Mammary epithelial cell (primary cell): ENCODE measurements around the gene RFC4.

ENCODE experiments used
- EZH2 ChIP-seq: IDR thresholded peaks from 2 replicates; pipeline ENCODE4 v1.6.1; 2012; ENCODE audit warnings: low read length, inconsistent platforms, borderline replicate concordance
- TF ChIP-seq, protein P1 (sequence below), 2 donors: IDR thresholded peaks in 1 of 2; conservative IDR thresholded peaks in 1 of 2; 2 replicates each; pipeline ENCODE4 v1.5.1; 2011 to 2012; ENCODE audit warnings: inconsistent platforms in 2 of 2, low read length in 2 of 2, mild to moderate bottlenecking in 2 of 2, control low read depth in 1 of 2, low read depth in 1 of 2; ENCODE audit not compliant: insufficient read depth in 1 of 2; ENCODE audit errors: extremely low read depth in 1 of 2

DNA sequence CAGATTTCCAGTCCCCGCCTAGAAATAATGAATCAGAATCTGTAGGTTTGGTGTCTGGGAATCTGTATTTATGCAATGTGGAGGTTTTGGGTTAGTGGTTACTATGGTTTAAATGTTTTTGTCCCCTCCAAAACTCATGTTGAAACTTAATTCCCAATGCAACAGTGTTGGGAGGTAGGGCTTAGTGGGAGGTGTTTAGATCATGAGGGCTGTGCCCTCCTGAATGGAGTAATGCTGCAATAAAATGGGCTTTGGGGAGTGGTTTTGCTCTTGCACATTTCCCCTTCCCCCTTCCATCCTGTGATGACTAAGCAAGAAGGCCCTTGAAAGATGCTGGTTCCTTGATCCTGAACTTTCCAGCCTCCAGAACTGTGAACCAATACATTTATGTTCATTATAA, 9.2 kb upstream of the RFC4 start:
- TF ChIP-seq, protein P1, sequence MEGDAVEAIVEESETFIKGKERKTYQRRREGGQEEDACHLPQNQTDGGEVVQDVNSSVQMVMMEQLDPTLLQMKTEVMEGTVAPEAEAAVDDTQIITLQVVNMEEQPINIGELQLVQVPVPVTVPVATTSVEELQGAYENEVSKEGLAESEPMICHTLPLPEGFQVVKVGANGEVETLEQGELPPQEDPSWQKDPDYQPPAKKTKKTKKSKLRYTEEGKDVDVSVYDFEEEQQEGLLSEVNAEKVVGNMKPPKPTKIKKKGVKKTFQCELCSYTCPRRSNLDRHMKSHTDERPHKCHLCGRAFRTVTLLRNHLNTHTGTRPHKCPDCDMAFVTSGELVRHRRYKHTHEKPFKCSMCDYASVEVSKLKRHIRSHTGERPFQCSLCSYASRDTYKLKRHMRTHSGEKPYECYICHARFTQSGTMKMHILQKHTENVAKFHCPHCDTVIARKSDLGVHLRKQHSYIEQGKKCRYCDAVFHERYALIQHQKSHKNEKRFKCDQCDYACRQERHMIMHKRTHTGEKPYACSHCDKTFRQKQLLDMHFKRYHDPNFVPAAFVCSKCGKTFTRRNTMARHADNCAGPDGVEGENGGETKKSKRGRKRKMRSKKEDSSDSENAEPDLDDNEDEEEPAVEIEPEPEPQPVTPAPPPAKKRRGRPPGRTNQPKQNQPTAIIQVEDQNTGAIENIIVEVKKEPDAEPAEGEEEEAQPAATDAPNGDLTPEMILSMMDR (conservative IDR thresholded peaks at IDR 0.05 in 1 of 2, IDR thresholded peaks at IDR 0.05 in 1 of 2; ENCODE audit: extremely low read depth in 1 of 2, insufficient read depth in 1 of 2, low read depth in 1 of 2, low read length in 2 of 2): no peak
- no peak for TF ChIP-seq EZH2
